Mucosa of rectum (tissue), 2 donors: Measurements from ENCODE around the gene LPCAT2.

Experiments
- H3K27ac ChIP-seq, 2 donors: one replicate each; pipeline ENCODE4 v1.7.0; 2013; ENCODE audit warnings: inconsistent platforms in 2 of 2, low read depth in 2 of 2, low read length in 2 of 2
- H3K27me3 ChIP-seq, 2 donors: one replicate each; pipeline ENCODE4 v1.7.0; 2013; ENCODE audit warnings: low read length in 2 of 2; ENCODE audit not compliant: control insufficient read depth in 2 of 2, insufficient read depth in 2 of 2
- H3K36me3 ChIP-seq, 2 donors: one replicate each; pipeline ENCODE4 v1.7.0; 2013; ENCODE audit warnings: low read length in 2 of 2; ENCODE audit not compliant: control insufficient read depth in 2 of 2, insufficient read depth in 2 of 2
- H3K4me1 ChIP-seq, 2 donors: one replicate each; pipeline ENCODE4 v1.7.0; 2013; ENCODE audit warnings: low read length in 2 of 2, mild to moderate bottlenecking in 1 of 2; ENCODE audit not compliant: control insufficient read depth in 2 of 2, insufficient read depth in 2 of 2
- H3K4me3 ChIP-seq, 2 donors: one replicate each; pipeline ENCODE4 v1.7.0; 2013; ENCODE audit warnings: low read length in 2 of 2
- H3K9ac ChIP-seq, 2 donors: one replicate each; pipeline ENCODE4 v1.7.0; 2013; ENCODE audit warnings: low read length in 2 of 2, low read depth in 1 of 2, mild to moderate bottlenecking in 1 of 2
- H3K9me3 ChIP-seq, 2 donors: one replicate each; pipeline ENCODE4 v1.7.0; 2013; ENCODE audit warnings: low read length in 2 of 2; ENCODE audit not compliant: control insufficient read depth in 2 of 2
- donor health status: healthy.
- donor health status: Normal muscosa, but diverticular disease.

The LPCAT2 gene

DNA sequence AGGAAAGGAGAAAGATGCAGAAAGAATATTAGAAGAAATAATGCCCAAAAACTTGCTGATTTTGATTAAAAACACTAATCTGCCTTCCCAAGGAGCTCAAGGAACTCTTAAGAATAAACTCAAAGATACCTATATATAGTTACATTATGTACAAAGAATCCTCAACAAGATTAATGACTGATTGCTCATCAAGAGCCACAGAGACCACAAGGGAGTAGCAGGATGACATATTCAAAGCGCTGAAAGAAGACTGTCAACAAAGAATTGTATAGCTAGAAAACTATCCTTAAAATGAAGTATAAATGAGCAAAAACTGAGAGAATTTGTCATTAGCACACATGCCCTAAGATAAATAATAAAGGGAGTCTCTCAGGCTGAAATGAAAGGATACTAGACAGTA is 6.2 kb downstream of the LPCAT2 start:
- H3K4me3 ChIP-seq = no peak overlapping the region
- no peaks in the 10 kb centered on the region for H3K36me3 ChIP-seq
- no peaks in the 10 kb centered on the region for H3K9me3 ChIP-seq
- no peak overlapping the region for H3K27ac ChIP-seq
- no peaks in the 10 kb centered on the region for H3K4me1 ChIP-seq
- H3K27me3 ChIP-seq = no peaks in the 10 kb centered on the region
- H3K9ac ChIP-seq = no peak overlapping the region

DNA sequence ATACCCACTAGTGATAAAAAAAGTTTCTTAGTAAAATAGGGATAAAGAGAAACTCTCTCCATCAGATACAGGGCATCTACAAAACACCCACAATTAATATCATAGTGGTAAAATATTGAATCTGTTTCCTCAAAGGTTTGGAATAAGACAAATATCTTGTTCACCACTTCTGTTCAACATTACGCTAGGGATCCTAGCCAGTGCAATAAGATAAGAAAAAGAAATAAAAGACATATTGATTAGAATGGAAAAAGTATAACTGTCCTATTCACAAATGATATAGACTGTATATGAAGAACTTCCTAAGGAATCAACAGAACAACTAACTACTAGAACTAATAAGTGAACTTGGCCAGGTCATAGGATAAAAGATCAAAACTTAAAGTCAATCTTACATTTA is 12.9 kb downstream of the LPCAT2 start:
- H3K9me3 ChIP-seq = no peaks in the 10 kb centered on the region
- H3K27ac ChIP-seq = no peak overlapping the region
- H3K36me3 ChIP-seq = no peaks in the 10 kb centered on the region
- no peak overlapping the region for H3K9ac ChIP-seq
- H3K4me1 ChIP-seq = no peaks in the 10 kb centered on the region
- H3K27me3 ChIP-seq = no peaks in the 10 kb centered on the region
- H3K4me3 ChIP-seq = no peak overlapping the region

GRCh38 chr16:55526441-55526840 is 17.6 kb downstream of the LPCAT2 start:
- Histone ChIP-seq H3K36me3 (peaks cover 0 to 3% of the 10 kb centered on the region in 2 donors), H3K4me3 (no peak overlapping the region), H3K27me3 (no peaks in the 10 kb centered on the region), H3K4me1 (peaks cover 0 to 2% of the 10 kb centered on the region in 2 donors), H3K9ac (no peak overlapping the region), H3K9me3 (no peaks in the 10 kb centered on the region), H3K27ac (no peak overlapping the region)

GRCh38 chr16:55527885-55528284 is 19.0 kb downstream of the LPCAT2 start:
- no peak overlapping the region for H3K4me3 ChIP-seq
- H3K4me1 ChIP-seq = peaks cover 0 to 2% of the 10 kb centered on the region in 2 donors
- peaks cover 0 to 3% of the 10 kb centered on the region in 2 donors for H3K36me3 ChIP-seq
- H3K9me3 ChIP-seq = no peaks in the 10 kb centered on the region
- H3K27me3 ChIP-seq = no peaks in the 10 kb centered on the region
- no peak overlapping the region for H3K27ac ChIP-seq
- no peak overlapping the region for H3K9ac ChIP-seq

DNA sequence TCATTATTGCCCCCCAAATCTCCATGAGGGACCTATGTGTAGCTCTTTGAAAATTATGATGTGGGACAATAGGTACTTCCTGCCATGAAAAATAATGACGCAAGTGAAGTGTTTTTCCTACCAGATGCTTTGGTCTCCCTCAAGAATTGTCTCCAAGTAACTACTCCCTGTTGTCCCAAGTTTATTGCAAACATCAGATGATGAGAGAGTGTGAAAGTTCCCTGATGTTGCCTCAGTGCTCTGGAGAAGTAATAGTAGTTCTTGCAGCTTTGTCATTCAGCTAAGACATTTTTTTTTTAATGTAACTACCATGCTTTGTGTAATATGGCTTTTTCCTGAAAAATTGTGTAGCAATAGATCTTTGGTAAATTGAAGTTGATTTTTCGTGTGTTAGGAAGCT is 20.1 kb downstream of the LPCAT2 start:
- no peak overlapping the region for H3K4me3 ChIP-seq
- no peak overlapping the region for H3K27ac ChIP-seq
- H3K9me3 ChIP-seq = no peaks in the 10 kb centered on the region

GRCh38 chr16:55530316-55530856 is 21.5 kb downstream of the LPCAT2 start:
- no peaks in the 10 kb centered on the region for H3K27me3 ChIP-seq
- H3K9ac ChIP-seq = no peak overlapping the region
- no peak overlapping the region for H3K27ac ChIP-seq
- H3K9me3 ChIP-seq = no peaks in the 10 kb centered on the region
- no peak overlapping the region for H3K4me3 ChIP-seq
- H3K4me1 ChIP-seq = peaks cover 0 to 2% of the 10 kb centered on the region in 2 donors
- H3K36me3 ChIP-seq = peaks cover 0 to 3% of the 10 kb centered on the region in 2 donors

More for the DNA sequence above, 20.1 kb downstream of the LPCAT2 start:
- Histone ChIP-seq H3K9ac (no peak overlapping the region), H3K4me1 (peaks cover 0 to 2% of the 10 kb centered on the region in 2 donors), H3K27me3 (no peaks in the 10 kb centered on the region), H3K36me3 (peaks cover 0 to 3% of the 10 kb centered on the region in 2 donors)

GRCh38 chr16:55532227-55532626 is 23.4 kb downstream of the LPCAT2 start:
- Histone ChIP-seq H3K36me3 (peaks cover 0 to 3% of the 10 kb centered on the region in 2 donors), H3K27me3 (no peaks in the 10 kb centered on the region), H3K4me3 (no peak overlapping the region), H3K27ac (no peak overlapping the region), H3K9ac (no peak overlapping the region), H3K9me3 (no peaks in the 10 kb centered on the region), H3K4me1 (peaks cover 0 to 2% of the 10 kb centered on the region in 2 donors)

- H3K4me1 ChIP-seq = peaks cover 0 to 2% of the 10 kb centered on the region in 2 donors
- no peaks in the 10 kb centered on the region for H3K9me3 ChIP-seq
- H3K27ac ChIP-seq = peak overlapping the region in 1 of 2 donors; percentile 42
- H3K36me3 ChIP-seq = peaks cover 0 to 3% of the 10 kb centered on the region in 2 donors
- no peaks in the 10 kb centered on the region for H3K27me3 ChIP-seq
- no peak overlapping the region for H3K9ac ChIP-seq
- H3K4me3 ChIP-seq = no peak overlapping the region
Measured at GRCh38 chr16:55534756-55535155, 25.9 kb downstream of the LPCAT2 start.

DNA sequence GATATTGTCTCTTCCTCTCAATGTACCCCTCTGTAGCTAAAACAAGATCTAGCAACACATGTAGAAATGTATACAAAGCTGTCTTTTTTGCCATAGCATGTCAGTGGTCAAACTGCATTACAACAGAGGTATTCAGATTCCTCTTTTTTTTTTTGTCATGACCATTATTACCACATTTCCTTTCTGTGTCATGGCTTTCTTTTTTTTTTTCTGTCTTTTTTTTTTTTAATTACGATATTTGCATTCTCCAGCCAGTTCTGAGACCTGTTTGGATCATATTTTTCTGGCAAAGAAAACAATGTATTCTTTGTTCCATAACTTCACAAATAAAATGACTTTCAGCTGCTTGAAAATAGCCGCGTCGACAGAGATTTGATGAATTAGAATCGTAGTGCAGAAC is 30.2 kb downstream of the LPCAT2 start:
- no peak overlapping the region for H3K9ac ChIP-seq
- no peaks in the 10 kb centered on the region for H3K4me1 ChIP-seq
- peaks cover 0 to 2% of the 10 kb centered on the region in 2 donors for H3K36me3 ChIP-seq
- no peak overlapping the region for H3K4me3 ChIP-seq
- no peaks in the 10 kb centered on the region for H3K27me3 ChIP-seq
- no peak overlapping the region for H3K27ac ChIP-seq
- H3K9me3 ChIP-seq = no peaks in the 10 kb centered on the region

- Histone ChIP-seq H3K4me3 (no peak overlapping the region), H3K4me1 (no peaks in the 10 kb centered on the region), H3K9ac (no peak overlapping the region), H3K27me3 (no peaks in the 10 kb centered on the region), H3K27ac (no peak overlapping the region), H3K9me3 (no peaks in the 10 kb centered on the region), H3K36me3 (peaks cover 0 to 2% of the 10 kb centered on the region in 2 donors)
Measured at GRCh38 chr16:55539488-55539887, 30.6 kb downstream of the LPCAT2 start.

DNA sequence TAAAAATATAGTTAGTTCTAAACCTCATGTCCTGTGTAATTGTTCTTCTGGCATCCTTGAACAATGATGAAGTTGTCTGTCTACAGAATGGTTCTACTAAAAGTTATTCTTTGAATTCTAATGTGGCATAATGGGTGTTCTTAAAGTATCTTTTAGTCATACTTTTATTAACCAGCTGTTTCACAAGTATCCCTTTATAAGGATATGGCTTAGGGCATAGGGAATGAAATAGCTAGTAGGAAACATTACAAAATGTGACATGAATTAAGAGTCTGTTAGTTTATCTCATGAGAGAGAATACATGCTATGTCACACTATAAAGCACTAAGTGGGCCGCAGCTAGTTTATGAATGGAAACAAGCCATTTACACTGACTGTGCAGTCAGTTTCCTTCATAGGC is 31.3 kb downstream of the LPCAT2 start:
- Histone ChIP-seq H3K9ac (no peak overlapping the region), H3K27ac (no peak overlapping the region), H3K4me3 (no peak overlapping the region), H3K36me3 (peaks cover 0 to 2% of the 10 kb centered on the region in 2 donors), H3K27me3 (no peaks in the 10 kb centered on the region), H3K9me3 (no peaks in the 10 kb centered on the region), H3K4me1 (no peaks in the 10 kb centered on the region)
